AG08395 (cell line): ENCODE measurements around the gene TRIM16.
A peak's percentile ranks its signal among the peaks of the same experiment; 100 is the strongest.
"Not testable (repeated sequence)": the region's sequence is repeated elsewhere in the genome, so short reads cannot be mapped to it uniquely, and the experiment has no call there.

Source experiments
- DNase-seq: peaks from one replicate; pipeline ENCODE4 v3.0.0; 2012; ENCODE audit warnings: mixed read lengths, low spot score

The TRIM16 gene

GRCh38 chr17:15683824-15684478 lies at the start of gene TRIM16:
TRIM16 (minus strand) TSS chr17:15684311; CDS start chr17:15651609, 32,702 bp downstream.
- peak; percentile 60 for DNase-seq

- not testable (repeated sequence) for DNase-seq
Observed at GRCh38 chr17:15733174-15733789, 49.2 kb upstream of the TRIM16 start.

GRCh38 chr17:15731900-15732299 lies 47.8 kb upstream of the TRIM16 start, which contains the start of gene TBC1D26:
TBC1D26 (plus strand) TSS chr17:15732283; CDS start chr17:15735349, 3,066 bp downstream.
- not testable (repeated sequence) for DNase-seq

GRCh38 chr17:15730535-15730934 lies 46.4 kb upstream of the TRIM16 start:
- DNase-seq, result not testable (repeated sequence)

DNA sequence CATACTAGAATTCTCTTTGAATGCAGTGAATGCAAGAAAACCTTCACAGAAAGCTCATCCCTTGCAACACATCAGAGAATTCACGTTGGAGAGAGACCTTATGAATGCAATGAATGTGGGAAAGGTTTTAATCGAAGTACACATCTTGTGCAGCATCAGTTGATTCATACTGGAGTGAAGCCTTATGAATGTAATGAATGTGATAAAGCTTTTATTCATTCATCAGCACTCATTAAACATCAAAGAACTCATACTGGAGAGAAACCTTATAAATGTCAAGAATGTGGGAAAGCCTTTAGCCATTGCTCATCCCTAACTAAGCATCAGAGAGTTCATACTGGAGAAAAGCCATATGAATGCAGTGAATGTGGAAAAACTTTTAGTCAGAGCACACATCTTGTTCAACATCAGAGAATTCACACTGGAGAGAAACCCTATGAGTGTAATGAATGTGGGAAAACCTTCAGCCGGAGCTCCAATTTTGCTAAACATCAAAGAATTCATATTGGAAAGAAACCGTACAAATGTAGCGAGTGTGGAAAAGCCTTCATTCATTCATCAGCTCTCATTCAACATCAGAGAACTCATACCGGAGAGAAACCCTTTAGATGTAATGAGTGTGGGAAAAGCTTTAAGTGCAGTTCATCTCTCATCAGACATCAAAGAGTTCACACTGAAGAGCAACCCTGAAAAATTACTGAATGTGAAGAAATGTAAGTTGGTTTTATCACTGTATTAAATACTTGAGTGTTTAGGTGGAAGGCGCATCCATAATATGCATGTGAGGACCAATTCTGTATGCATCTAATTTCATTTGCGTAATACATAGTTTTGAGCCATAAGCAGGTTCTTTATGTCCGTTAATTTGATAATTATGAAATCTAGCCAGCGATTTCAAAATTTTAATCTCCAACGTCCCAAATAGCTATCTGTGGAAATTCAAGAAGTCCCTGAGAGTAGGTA lies 32.8 kb upstream of the TRIM16 start:
- DNase-seq, result not testable (repeated sequence)

DNA sequence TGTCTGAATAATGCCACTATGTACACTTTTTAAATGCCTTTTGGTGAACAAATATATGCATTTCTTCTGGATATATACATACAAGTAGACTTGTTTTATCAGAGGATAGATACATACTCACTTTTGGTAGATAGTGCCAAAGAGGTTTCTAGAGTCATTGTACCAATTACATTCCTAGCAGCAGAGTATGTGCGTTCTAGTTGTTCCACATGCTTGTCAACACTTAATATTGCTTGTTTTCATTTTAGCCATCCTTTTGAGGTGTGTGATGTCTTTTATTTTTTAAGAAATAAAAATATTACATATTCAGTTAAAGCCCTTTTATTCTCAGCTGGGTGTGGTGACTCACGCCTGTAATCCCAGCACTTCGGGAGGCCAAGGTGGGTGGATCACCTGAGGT lies 24.8 kb upstream of the TRIM16 start:
- not testable (repeated sequence) for DNase-seq

GRCh38 chr17:15704813-15705212 lies 20.7 kb upstream of the TRIM16 start:
- not testable (repeated sequence) for DNase-seq

GRCh38 chr17:15704239-15704638 lies 20.1 kb upstream of the TRIM16 start:
- not testable (repeated sequence) for DNase-seq

DNA sequence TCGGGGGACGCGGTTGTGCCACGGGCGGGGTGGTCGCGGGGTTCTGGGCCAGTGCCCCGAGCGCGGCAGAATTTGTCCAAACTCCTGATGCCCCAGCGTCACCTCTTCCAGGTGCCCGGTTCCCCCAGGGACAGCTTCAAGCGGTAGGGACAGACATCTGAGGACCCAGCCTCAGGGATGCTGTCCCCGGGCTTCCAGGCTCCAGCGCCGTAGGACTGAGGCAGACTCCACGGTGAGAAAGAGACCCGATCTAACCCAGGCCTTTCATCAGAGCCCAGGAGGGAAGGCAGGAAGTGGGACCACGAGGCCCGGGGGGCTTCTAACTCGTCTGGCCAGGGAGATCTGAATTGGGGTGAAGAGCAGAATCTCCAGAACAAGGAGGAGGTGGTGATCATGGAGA lies 15.8 kb upstream of the TRIM16 start:
- DNase-seq, result not testable (repeated sequence)

DNA sequence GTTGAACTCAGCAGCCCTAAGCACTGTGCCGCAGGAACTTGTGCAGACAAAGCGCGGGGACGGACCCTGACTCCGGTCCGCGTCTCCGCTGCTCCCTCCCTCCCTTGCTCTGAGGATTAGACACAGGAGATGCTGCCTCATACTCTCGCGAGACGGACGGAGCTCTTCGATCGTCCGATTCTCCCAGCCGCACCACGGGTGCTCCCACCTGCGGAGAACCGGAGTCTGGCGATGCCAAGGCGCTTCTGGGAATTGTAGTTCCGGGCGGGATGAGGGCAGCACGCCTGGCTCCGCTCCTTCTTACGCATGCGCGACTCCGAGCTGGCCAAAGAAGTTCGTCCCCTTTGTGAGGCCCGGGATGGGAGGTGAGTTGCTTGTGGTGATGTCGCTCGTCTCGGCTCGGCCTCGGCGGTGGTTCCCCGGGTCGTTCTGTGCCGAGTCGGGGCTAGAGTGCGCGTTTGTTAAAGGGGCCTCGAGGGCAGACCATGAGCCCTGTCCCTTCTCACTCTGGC lies 15.4 kb upstream of the TRIM16 start, which contains the start of gene ZNF286A:
ZNF286A (plus strand) TSS at position 340 of the 512 bp plus-strand sequence. CDS start 578 bp downstream, outside the sequence.
- peak; percentile 97 for DNase-seq

- DNase-seq, result not testable (repeated sequence)
Observed at GRCh38 chr17:15698967-15699366, 14.9 kb upstream of the TRIM16 start.

DNA sequence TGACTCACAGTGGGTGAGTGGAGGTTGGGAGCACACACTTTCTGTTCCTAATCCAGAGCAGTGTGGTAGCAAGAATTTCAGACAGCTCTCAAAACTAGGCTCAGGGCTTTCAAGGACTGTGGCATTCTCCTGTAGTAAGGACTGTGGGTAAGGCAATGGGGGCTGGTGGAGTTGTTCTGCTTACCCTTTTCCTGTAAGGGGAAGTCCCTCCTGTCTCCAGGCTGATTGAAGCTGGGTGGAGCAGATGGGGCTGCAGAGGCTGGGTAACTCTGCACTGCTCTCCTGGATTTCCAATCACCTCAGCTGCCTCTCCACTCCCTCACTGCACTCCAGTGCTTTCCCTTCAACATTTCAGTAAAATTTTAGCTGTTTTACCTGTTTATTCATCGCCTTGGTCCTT lies 3.4 kb upstream of the TRIM16 start:
- DNase-seq, result not testable (repeated sequence)

DNA sequence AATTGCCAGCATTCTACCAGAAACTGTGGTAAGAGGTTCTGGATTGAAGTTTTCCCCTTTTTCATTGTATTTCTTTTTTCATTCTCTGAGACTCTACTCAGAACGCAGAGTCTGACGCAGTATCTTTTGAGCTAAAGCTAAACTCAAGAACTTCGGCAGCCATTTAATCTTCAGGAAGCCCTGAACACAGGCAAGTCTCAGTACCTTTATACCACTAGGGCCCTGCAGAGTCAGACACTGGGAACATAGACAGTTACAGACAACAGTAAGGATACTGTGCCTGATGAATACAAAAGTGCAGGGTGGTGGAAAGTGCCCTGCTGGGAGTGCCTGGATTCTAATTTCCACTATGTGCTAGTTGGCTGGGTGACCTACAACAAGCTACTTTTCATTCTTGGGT lies 976 bp downstream of the TRIM16 start:
- DNase-seq, result not testable (repeated sequence)

GRCh38 chr17:15675991-15676390 lies 8.1 kb downstream of the TRIM16 start:
- not testable (repeated sequence) for DNase-seq

GRCh38 chr17:15674640-15675039 lies 9.5 kb downstream of the TRIM16 start:
- not testable (repeated sequence) for DNase-seq

GRCh38 chr17:15669526-15669925 lies 14.6 kb downstream of the TRIM16 start:
- not testable (repeated sequence) for DNase-seq

- no peak for DNase-seq
Observed at GRCh38 chr17:15663691-15664090, 20.4 kb downstream of the TRIM16 start.

- no peak for DNase-seq
Observed at GRCh38 chr17:15663176-15663575, 20.9 kb downstream of the TRIM16 start.

GRCh38 chr17:15662681-15663080 lies 21.4 kb downstream of the TRIM16 start:
- no peak for DNase-seq

GRCh38 chr17:15660077-15660476 lies 24.0 kb downstream of the TRIM16 start:
- DNase-seq, result no peak

- DNase-seq, result no peak
Observed at GRCh38 chr17:15659663-15660062, 24.4 kb downstream of the TRIM16 start.

GRCh38 chr17:15659236-15659635 lies 24.9 kb downstream of the TRIM16 start:
- DNase-seq, result no peak
